Spleen (tissue), 7 donors: ENCODE measurements around the gene KIFC1.

ENCODE experiments used
- CTCF ChIP-seq, 11 experiments: fragments of 200-600 bp in 7 of 11; fragments of 450-650 bp in 4 of 11; sonication (generic) in 4 of 11; IDR thresholded peaks in 8 of 11; conservative IDR thresholded peaks in 3 of 11; 1 replicate in 7 of 11; 2 replicates in 4 of 11; pipeline versions ENCODE4 v1.4.0 to v1.8.0; 2016 to 2021; ENCODE audit warnings: antibody characterized with exemption in 11 of 11, inconsistent platforms in 4 of 11, mild to moderate bottlenecking in 1 of 11
- POLR2AphosphoS5 ChIP-seq, 3 donors: sonication (generic); formaldehyde crosslinking; IDR thresholded peaks; one replicate each; pipeline ENCODE4 v1.5.1; 2017; ENCODE audit warnings: antibody characterized with exemption in 3 of 3
- donor health status: DM: no; HTN: no; CAD: no; lungs with moderate emphysema.
- donor health status: DM: no; HTN: no; CAD: no.
- donor health status: DM: no; HTN: no; CAD: no.

DNA sequence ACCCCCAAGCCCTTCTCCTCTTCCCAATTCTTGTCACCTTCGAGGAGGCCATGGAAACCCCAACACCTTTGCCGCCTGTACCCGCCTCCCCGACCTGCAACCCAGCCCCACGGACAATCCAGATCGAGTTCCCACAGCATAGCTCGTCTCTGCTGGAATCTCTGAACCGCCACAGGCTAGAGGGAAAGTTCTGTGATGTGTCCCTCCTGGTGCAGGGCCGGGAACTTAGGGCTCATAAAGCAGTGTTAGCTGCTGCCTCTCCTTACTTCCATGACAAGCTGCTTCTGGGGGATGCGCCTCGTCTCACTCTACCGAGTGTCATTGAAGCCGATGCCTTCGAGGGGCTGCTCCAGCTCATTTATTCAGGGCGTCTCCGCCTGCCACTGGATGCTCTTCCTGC, 63.4 kb downstream of the KIFC1 start:
- TF ChIP-seq CTCF (IDR thresholded peaks at IDR 0.05 in 8 of 11, conservative IDR thresholded peaks at IDR 0.05 in 3 of 11) (no peak), POLR2AphosphoS5 (IDR thresholded peaks at IDR 0.05) (no peak)
